ENCODE measurements around the gene C4orf50.

C4orf50 gene

DNA sequence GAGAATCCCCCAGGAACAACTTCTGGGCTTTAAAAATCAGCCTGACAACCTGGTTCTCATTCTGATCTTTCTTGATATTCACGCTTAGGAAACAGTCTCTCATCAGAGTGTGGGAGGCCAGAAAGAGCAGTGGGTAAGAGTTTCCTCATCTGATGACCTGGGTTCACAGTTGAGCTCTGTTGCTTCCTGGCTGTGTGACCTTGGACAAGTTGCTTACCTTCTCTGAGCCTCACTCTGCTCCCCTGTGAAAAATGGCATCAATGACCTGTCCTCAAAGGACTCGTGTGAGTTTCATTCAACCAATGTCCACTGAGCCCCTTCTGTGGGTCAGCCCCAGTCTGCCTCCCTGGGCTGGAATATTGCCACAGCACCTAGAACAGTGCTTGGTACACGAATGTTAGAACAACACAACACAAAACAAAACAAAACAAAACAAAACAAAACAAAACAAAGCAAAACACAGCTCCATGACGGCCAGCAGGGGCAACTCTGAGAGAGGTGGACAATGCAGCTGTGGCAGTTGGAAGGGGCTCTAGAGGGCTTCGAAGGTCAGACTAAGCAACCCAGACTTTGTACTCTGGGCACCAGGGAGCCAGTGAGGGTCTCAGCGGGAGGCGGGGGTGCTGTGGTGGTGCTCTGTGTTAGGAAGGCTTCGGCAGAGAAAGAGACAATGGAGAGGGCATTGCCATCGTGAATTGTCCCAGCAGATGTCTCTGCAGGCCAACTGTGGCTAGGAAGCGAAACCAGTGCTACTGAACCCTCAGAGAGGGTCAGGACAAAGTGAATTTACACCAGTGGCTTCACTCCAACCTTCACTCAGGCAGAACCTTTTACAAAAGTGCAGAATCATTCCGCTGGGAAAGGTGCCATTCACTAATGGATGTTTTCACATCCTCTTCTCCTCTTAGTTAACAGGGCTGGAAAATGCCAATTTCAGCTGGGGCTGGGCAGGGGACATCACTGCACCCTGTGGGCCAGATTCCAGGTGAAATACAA is 14.3 kb upstream of the C4orf50 start:
- no peak for TF ChIP-seq POLR2AphosphoS5 (IDR thresholded peaks at IDR 0.05; ENCODE audit: low read depth, low read length)
- no peak for TF ChIP-seq SIN3A (IDR thresholded peaks at IDR 0.05; ENCODE audit: borderline replicate concordance, insufficient read depth, low read length)
- TF ChIP-seq, protein P1, sequence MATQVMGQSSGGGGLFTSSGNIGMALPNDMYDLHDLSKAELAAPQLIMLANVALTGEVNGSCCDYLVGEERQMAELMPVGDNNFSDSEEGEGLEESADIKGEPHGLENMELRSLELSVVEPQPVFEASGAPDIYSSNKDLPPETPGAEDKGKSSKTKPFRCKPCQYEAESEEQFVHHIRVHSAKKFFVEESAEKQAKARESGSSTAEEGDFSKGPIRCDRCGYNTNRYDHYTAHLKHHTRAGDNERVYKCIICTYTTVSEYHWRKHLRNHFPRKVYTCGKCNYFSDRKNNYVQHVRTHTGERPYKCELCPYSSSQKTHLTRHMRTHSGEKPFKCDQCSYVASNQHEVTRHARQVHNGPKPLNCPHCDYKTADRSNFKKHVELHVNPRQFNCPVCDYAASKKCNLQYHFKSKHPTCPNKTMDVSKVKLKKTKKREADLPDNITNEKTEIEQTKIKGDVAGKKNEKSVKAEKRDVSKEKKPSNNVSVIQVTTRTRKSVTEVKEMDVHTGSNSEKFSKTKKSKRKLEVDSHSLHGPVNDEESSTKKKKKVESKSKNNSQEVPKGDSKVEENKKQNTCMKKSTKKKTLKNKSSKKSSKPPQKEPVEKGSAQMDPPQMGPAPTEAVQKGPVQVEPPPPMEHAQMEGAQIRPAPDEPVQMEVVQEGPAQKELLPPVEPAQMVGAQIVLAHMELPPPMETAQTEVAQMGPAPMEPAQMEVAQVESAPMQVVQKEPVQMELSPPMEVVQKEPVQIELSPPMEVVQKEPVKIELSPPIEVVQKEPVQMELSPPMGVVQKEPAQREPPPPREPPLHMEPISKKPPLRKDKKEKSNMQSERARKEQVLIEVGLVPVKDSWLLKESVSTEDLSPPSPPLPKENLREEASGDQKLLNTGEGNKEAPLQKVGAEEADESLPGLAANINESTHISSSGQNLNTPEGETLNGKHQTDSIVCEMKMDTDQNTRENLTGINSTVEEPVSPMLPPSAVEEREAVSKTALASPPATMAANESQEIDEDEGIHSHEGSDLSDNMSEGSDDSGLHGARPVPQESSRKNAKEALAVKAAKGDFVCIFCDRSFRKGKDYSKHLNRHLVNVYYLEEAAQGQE (IDR thresholded peaks at IDR 0.05; ENCODE audit: insufficient read depth in 1 of 2, low read depth in 2 of 2, low read length in 2 of 2) = no peak
- TF ChIP-seq FOXP2 (optimal IDR thresholded peaks at IDR 0.05; ENCODE audit: borderline replicate concordance, extremely low read depth, extremely low read length, insufficient read depth) = no peak
- TF ChIP-seq TAF1 (IDR thresholded peaks at IDR 0.05; ENCODE audit: borderline replicate concordance, insufficient read depth, low read length) = no peak

DNA sequence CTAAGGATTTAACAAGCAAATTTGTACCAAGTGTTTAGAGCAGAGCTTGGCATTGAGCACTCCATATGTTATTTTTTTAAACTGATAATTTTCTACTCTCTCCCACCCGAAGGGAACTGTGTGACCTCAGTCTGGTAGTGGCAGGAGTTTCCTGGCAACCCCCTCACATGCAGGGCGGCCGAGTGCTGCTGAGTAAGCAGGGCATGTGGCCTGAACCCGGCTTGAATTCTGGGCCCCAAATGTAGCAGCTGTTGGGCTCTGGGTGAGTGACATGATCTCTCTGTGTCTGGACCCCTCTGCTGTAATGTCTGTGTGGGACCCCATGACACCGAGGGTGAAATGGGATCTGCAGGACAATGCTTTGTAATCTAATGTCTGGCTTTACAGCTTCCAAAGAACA is 13.6 kb upstream of the C4orf50 start:
- TF ChIP-seq TAF1 (IDR thresholded peaks at IDR 0.05; ENCODE audit: borderline replicate concordance, insufficient read depth, low read length) = no peak
- no peak for TF ChIP-seq POLR2AphosphoS5 (IDR thresholded peaks at IDR 0.05; ENCODE audit: low read depth, low read length)
- TF ChIP-seq, protein P1 (IDR thresholded peaks at IDR 0.05; ENCODE audit: insufficient read depth in 1 of 2, low read depth in 2 of 2, low read length in 2 of 2) = no peak
- TF ChIP-seq SIN3A (IDR thresholded peaks at IDR 0.05; ENCODE audit: borderline replicate concordance, insufficient read depth, low read length) = no peak
- TF ChIP-seq FOXP2 (optimal IDR thresholded peaks at IDR 0.05; ENCODE audit: borderline replicate concordance, extremely low read depth, extremely low read length, insufficient read depth) = no peak

- TF ChIP-seq FOXP2 (optimal IDR thresholded peaks at IDR 0.05; ENCODE audit: borderline replicate concordance, extremely low read depth, extremely low read length, insufficient read depth) = no peak
- no peak for TF ChIP-seq SIN3A (IDR thresholded peaks at IDR 0.05; ENCODE audit: borderline replicate concordance, insufficient read depth, low read length)
- TF ChIP-seq, protein P1 (IDR thresholded peaks at IDR 0.05; ENCODE audit: insufficient read depth in 1 of 2, low read depth in 2 of 2, low read length in 2 of 2) = no peak
- no peak for TF ChIP-seq POLR2AphosphoS5 (IDR thresholded peaks at IDR 0.05; ENCODE audit: low read depth, low read length)
- no peak for TF ChIP-seq TAF1 (IDR thresholded peaks at IDR 0.05; ENCODE audit: borderline replicate concordance, insufficient read depth, low read length)
Observed at GRCh38 chr4:6030679-6031078, 12.4 kb upstream of the C4orf50 start.

- TF ChIP-seq FOXP2 (optimal IDR thresholded peaks at IDR 0.05; ENCODE audit: borderline replicate concordance, extremely low read depth, extremely low read length, insufficient read depth) = no peak
- TF ChIP-seq TAF1 (IDR thresholded peaks at IDR 0.05; ENCODE audit: borderline replicate concordance, insufficient read depth, low read length) = no peak
- TF ChIP-seq, protein P1 (IDR thresholded peaks at IDR 0.05; ENCODE audit: insufficient read depth in 1 of 2, low read depth in 2 of 2, low read length in 2 of 2) = no peak
- no peak for TF ChIP-seq POLR2AphosphoS5 (IDR thresholded peaks at IDR 0.05; ENCODE audit: low read depth, low read length)
Observed at GRCh38 chr4:6029254-6029653, 11.0 kb upstream of the C4orf50 start.

All from PFSK-1 (cell line).